Choroid plexus epithelial cell (primary cell): Measurements from ENCODE around the gene CRHR2.

ENCODE experiments used
- DNase-seq: peaks from one replicate; pipeline ENCODE4 v3.0.0-alpha.2; 2010; ENCODE audit warnings: low read depth
- H3K4me3 ChIP-seq: 2 replicates; pipeline ENCODE4 v1.5.1; 2011; ENCODE audit warnings: low read depth, mild to moderate bottlenecking, control low read depth, low read length, moderate library complexity
- CTCF ChIP-seq: conservative IDR thresholded peaks from 2 replicates; pipeline ENCODE4 v1.5.1; 2011; ENCODE audit warnings: low read depth, mild to moderate bottlenecking, control low read depth, inconsistent platforms, low read length, moderate library complexity

CRHR2 gene

GRCh38 chr7:30662431-30662939 is 19.8 kb downstream of the CRHR2 start:
- DNase-seq, result no peak
- no peak for TF ChIP-seq CTCF
- H3K4me3 ChIP-seq, result no peak overlapping the region

- DNase-seq, result no peak
- no peak for TF ChIP-seq CTCF
- no peak overlapping the region for H3K4me3 ChIP-seq
Measured at GRCh38 chr7:30661926-30662325, 20.3 kb downstream of the CRHR2 start.

GRCh38 chr7:30660331-30661255 is 21.7 kb downstream of the CRHR2 start:
- no peak overlapping the region for H3K4me3 ChIP-seq
- TF ChIP-seq CTCF, result no peak
- no peak for DNase-seq

DNA sequence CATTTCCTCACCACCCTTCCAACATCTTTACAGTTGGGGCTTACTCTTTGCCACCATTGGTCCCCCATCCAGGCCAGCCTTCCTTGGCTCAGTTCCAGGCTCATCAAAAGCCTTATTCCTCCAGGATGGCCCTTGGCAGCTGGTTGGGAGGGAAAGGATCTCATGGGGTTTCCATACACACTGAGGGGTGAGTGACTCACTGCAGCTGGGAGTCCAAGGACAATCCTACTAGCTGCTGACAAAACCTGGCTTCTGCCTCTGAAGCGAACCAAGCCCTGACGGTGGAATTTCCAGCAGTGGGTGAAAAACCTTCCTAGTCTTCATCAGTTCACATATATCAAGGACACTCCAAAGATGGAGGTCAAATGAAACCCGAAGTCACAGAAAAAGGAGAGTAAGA is 22.9 kb downstream of the CRHR2 start:
- no peak overlapping the region for H3K4me3 ChIP-seq
- no peak for TF ChIP-seq CTCF
- no peak for DNase-seq

DNA sequence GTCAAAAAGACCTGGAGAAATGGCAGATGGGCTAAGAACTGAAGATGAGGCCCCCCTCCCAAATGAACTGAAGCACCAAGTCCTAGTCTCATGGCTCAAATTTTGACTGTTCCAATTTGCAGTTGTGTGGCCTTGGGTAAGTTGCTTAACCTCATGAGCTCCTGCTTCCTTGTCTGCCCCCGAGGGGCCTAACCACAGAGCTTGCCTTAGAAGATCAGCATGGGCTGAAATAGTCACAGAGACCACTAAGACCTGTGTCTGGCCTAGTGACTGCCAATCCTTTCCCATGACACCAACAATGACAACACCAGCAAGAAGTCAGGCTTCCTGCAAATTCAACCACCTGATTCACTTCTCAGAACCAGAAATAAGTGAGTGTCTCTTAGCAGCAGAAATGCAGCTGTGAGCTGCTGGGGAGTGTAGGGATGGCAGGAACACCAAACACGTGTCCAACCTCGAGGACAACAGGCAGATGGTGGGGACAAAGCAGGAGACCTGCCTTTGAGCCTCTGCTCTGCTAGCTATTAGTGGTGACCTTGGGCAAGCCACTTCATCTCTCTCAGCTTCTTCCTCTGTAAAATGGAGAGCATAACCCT is 23.7 kb downstream of the CRHR2 start:
- no peak for TF ChIP-seq CTCF
- no peak for DNase-seq
- no peak overlapping the region for H3K4me3 ChIP-seq

GRCh38 chr7:30657131-30657530 is 25.1 kb downstream of the CRHR2 start:
- H3K4me3 ChIP-seq, result no peak overlapping the region
- no peak for TF ChIP-seq CTCF
- no peak for DNase-seq
